ENCODE data around the gene XRCC1.

DNA sequence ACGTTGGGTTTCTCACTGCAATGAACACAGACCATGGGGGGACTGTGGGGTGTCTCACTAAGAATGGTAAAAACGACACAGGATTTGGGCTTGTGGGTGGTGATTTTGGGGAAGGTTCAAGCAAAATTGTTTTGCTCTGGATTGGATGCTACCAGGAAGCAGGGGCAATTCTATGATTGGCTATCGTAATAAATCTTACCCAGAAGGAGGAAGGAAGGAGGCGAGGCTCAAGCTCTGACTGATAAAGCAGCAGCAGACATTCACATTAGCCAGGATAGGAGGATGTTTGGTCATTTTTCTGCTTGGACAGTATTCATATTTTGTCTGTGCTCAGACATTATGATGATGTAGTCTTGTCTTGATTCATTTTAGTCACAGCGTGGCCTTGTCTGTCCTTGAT lies 22.5 kb upstream of the XRCC1 start:
- TF ChIP-seq, protein P1, sequence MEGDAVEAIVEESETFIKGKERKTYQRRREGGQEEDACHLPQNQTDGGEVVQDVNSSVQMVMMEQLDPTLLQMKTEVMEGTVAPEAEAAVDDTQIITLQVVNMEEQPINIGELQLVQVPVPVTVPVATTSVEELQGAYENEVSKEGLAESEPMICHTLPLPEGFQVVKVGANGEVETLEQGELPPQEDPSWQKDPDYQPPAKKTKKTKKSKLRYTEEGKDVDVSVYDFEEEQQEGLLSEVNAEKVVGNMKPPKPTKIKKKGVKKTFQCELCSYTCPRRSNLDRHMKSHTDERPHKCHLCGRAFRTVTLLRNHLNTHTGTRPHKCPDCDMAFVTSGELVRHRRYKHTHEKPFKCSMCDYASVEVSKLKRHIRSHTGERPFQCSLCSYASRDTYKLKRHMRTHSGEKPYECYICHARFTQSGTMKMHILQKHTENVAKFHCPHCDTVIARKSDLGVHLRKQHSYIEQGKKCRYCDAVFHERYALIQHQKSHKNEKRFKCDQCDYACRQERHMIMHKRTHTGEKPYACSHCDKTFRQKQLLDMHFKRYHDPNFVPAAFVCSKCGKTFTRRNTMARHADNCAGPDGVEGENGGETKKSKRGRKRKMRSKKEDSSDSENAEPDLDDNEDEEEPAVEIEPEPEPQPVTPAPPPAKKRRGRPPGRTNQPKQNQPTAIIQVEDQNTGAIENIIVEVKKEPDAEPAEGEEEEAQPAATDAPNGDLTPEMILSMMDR (IDR thresholded peaks at IDR 0.05): no peak
- TF ChIP-seq POLR2A (IDR thresholded peaks at IDR 0.05): no peak
- TF ChIP-seq POLR2AphosphoS5 (IDR thresholded peaks at IDR 0.05): no peak
